Measurements from ENCODE around the gene B4GALT3.

DNA sequence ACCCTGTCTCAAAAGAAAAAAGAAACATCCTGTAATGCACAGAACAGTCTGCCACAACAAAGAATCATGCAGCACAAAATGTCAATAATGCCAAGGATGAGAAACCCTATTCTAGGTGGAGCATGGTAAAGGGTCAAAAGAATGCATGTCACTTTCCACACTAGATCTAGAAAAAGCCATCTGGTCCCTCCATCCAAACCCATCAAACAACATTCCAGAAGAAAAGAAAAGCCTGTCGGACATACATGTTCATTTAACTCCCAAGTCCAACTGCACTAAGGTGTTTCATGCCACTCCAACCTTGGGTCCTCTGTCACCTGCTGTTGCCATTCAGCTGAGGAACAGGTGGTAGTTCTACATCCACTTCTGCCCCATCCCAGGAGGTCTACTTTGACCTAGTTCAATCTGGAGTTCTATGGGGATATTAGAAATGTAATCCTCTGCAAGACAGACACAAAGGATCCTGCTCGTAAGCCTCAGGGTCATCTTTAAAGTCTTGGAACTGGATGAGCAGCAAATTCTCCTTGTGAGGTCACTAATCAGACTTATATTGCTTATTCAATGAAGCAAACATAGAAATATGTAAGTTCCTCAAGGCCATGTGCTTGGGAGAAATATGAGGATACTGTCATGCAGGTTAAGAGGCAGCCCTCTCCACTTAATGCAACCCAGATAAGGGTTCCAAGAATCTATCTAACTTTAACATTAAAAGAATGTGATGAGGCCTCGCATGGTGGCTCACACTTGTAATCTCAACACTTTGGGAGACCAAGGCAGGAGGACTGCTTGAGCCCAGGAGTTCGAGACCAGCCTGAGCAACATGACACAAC lies 48.5 kb downstream of the B4GALT3 start:
- TF ChIP-seq FOXM1 (IDR thresholded peaks at IDR 0.05; ENCODE audit: borderline replicate concordance, low read depth) (no peak), RAD21 (IDR thresholded peaks at IDR 0.05; ENCODE audit: low read depth) (no peak)

Measured in Ishikawa (cell line).